ENCODE results near the gene PTPRQ.
A peak's percentile ranks its signal among the peaks of the same experiment; 100 is the strongest.
"Not testable (repeated sequence)": the region's sequence is repeated elsewhere in the genome, so short reads cannot be mapped to it uniquely, and the experiment has no call there.

The PTPRQ gene

DNA sequence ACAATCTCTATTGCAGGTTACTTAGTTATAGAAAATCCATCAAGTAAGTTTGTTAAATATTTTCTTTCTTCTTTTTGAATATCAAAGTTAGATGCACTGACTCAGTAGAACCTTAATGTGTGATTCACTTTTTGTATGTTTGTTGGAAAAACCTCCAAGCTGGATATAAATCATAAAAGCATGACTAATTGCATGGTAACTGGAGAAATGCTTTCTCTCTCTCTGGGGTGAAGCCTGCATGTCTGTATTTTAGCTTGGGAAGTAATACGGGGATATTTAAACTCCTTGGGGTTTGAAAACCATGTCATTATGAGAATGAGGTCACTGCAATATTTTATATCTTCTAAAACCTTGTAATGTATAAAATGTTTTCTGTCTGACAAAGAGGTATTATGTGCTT, 204.8 kb downstream of the PTPRQ start:
- DNase-seq: no peak

DNA sequence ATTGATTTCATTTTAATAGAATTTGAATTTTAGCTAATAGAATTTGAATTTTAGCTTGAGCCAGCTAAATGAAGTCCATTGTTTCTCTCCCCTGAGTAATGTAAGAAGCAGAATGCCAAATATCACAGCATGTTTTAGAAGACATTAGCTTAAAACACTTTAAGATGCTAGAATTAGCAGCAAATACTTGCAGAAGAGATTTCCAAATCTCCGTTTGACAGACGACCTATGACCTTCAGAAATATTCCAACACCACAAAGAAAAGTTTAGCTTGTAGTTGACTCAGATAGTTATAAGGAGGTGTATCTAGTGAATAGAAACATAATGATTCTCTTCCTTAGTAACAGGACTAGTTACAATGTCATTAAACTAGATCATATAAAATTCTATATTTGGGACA, 211.7 kb downstream of the PTPRQ start:
- no peak for DNase-seq

DNA sequence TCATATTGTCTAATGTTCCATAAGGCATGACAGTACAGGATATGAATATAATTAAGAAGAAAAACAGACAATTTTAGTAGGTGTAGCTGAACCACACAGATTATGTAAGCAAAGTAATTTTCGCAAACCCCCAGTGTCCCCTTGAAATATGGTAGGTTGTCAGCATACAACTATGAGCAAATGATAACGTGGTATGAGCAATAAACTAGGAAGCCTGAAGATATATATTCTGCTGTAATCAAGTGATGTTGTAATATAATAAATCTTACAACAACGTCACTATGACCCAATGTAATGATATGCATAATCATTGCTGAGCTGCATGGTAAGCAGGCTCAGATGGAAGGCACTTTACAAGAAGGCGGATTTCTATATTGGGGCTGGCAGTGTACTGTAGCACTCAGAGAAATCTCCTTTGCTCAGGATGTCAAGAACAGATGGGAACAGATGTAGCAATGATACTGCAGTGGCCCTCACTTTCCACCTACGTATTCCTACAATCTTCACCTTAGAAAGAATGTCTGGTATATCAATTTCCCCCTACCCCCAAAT, 215.6 kb downstream of the PTPRQ start:
- DNase-seq: no peak

DNA sequence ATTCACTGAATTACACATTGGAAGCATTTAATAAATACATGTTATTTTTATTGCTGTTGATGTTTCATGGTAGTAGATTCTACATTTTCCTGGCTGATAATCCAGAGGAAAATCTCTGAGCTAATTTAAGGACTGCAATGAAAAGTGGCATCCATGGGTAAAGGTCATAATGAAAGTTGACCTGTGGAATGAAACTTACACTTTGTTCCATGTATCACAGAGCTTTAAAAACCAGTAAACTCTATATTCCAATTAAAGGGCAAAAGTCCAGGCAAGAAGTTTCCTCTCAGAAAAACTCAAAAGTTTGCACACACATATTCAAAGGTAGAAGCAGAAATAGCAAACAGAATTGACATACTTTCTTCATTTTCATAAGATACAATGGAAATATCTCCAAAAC, 218.6 kb downstream of the PTPRQ start:
- DNase-seq: no peak

DNA sequence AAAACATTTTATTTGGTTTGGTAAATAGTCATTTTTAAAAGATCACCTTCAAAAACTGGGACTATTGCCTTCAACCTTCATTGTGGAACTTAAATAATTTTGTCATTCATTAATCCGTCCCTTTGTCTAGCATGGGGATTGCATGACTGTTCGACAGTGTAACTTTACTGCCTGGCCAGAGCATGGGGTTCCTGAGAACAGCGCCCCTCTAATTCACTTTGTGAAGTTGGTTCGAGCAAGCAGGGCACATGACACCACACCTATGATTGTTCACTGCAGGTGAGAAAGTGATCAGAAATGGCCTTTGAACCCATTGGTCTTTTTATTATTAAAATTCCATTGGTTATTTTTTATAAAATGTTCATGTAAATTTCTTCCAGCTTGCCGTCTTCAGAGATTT, 226.2 kb downstream of the PTPRQ start:
- no peak for DNase-seq

DNA sequence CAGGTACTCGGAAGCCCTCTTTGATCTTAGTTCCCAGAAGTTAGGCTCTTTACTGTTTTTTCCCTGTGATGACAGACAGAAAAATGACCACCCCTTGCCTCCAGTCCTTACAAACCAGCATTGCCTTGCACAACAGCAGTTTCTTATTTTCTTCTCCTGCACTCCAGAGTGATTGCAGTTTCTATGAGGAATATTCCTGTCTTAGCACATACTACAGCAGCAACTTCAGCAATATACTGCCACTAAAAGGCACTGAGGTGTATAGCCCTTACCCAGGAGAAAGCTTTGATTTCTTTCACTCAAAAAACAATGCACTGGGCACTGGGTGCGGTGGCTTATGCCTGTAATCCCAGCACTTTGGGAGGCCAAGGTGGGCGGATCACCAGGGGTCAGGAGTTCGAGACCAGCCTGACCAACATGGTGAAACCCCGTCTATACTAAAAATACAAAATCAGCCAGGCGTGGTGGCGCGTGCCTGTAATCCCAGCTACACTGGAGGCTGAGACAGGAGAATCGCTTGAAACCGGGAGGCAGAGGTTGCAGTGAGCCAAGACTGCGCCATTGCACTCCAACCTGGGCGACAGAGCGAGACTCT, 232.1 kb downstream of the PTPRQ start:
- DNase-seq: not testable (repeated sequence)

DNA sequence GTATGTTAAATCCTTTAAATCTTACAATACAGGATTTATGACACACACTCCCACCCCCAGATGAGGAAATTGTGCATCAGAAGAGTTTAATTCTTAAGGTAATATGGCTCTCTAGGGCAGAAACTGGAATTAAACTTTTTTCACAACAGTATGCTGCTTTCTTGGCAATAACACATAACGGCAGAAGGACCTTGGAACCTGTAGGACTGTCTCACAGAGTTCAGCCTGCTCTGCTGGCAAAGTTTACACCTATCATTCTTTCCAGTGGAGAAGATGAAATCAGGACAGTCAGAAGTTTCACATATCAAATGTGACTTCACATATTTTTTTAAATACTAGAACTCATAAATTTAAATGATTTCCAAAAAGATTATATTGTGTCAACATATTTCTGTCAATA, 232.8 kb downstream of the PTPRQ start:
- no peak for DNase-seq

DNA sequence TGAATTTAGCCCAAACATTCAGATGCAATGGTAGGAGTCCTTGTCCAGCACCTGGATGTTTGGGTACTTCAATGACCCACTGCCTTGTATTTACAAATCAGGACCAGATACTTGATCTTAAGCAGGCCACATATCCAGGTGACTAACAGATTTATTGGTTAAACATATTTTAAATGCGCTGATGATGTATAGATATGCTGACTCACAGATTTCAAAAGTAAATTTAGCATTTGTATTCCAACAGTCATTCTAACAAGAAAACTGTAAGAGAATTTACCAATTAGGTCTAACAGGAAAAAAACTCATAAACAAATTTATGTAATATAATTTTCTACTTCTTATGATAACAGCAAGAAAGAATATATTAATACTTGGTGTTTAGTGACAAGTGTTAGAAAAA, 234.0 kb downstream of the PTPRQ start:
- no peak for DNase-seq

DNA sequence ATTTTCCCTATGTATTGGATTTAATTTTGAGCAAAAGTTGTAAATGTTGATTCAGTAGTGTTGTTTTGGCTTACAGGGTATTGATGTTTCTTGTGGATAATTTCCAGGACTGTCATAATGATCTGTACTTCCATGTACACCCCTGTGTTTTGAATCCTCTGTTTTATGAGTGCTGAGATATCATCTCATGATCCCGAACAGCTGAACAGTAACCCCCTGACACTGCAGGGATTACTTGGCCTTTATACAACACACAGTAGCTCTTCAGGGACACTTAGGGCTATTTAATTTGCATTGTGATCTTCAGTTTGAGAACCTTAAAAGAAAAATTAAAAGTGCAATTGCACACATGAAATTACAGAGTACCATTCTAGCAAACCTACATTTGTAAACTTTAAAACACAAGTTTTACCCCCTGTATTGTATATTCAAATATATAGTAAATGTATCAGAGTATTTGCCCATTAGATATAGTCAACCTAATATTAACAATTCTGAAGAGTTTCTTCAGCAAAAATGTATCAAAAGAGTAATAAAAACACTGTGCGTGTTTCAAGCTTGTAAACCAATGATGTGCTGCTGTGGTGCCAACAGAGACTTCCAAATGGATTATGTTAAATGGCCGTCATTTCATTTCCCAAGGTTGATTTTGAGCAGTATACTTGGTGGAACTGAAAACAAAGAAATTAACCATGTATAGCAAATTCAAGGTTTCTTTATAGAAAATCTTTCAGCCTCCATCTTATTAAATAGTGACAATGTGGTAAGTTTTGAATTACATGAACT, 235.5 kb downstream of the PTPRQ start:
- no peak for DNase-seq

DNA sequence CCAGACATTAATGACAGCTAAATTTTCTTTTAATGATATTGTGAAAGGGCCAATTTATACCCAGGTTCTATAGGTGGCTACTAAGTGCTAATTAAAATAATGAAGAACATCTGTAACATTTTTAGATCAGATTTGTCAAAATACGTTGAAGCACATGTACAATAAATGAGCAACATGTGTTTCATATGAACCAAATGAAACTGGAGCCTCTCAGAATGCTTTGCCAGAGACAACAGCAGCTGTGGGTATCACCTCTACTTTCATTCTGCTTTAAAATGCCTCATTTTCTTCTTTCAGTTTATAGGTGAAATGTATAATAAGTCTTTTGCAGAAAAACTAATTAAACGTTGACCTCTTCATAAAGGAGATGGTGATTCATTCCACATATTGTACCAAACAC, 237.3 kb downstream of the PTPRQ start:
- no peak for DNase-seq

DNA sequence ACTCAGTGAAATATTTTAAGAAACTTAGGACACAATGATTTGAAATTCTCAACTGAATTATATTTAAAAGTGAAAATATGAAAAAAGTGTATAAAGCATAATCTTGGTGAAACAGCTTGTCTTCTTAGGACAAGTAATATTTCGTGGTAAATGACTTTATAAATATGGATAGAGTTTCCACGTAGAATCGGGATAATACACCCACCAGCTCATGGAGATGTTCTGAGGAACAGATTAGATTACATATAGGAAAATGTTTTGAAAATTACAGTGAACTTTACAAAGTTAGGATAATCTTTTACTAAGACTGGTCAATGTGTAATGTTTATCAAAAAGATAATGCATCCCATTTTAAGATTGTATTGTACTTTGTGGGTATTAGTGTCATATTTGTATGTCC, 237.8 kb downstream of the PTPRQ start:
- no peak for DNase-seq

DNA sequence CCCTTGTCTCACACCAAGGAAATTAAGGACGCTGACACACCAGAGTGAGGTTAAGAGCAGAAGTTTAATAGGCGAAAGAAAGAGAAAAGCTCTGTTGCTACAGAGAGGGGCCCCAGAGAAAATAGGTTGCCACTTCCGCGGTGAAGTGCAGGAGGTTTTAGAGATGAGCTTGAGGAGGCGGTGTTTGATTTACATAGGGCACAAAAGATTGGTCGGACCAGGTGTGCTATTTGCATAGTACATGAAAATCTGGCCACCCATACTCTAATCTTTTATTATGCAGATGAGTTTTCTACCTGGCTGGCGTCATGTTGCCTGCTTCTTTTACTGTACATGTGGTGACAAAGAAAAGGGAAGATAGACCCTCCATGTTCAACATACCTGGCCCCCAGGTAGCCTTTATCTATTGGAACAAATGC, 240.1 kb downstream of the PTPRQ start:
- peak; percentile 62 for DNase-seq

DNA sequence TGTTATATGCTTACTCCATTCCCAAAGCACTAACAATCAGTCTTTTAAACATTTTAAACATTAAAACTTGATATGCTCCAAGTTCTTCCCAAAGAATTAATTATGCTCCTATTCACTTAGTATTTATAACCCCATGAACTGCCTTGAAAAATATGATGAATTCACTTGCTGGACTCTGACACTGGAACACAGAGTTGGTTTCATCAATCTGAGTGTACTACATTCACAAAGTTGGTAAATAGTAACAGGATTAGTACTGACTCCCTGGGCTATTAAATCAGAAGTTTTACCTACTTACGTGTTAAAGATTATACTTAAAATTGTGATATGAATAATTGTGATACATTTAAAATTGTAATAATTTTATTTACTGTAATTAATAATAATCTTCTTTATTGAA, 246.1 kb downstream of the PTPRQ start:
- no peak for DNase-seq

DNA sequence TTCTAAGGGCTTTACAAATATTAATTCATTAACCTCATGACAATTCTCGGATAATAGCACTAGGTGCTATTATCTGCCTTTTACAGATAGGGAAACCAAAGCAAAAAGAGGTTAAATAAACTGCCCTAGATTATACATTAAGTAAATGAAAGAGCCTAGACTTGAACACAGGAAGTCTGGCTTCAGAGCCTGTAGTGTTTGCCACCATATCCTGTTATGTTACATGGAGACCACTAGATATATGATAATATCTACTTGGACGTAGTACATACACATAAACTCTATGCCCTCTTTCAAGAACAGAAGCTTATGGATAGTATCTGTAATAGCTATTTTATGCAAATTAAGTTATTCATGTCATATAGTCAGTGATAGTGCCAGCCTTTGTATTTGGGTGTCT, 246.5 kb downstream of the PTPRQ start:
- DNase-seq: no peak

DNA sequence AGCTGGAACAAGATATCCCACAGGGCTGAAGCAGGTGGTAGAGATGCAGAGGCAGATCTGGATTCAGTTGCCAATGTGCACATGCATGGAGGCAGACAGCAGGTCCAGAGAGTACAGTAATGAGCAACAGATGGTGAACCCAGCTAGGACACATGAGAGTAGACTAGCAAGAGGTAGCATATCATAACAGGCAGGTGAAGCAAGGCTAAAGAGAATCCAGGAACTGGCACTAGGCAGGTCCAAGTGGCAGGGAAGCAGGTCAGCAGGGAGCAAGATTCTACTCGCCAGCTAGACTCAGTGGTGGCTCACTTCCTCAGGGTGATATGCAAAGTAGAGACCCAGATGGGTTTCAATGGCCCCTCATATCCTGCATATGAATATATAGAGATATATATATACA, 248.1 kb downstream of the PTPRQ start:
- no peak for DNase-seq

DNA sequence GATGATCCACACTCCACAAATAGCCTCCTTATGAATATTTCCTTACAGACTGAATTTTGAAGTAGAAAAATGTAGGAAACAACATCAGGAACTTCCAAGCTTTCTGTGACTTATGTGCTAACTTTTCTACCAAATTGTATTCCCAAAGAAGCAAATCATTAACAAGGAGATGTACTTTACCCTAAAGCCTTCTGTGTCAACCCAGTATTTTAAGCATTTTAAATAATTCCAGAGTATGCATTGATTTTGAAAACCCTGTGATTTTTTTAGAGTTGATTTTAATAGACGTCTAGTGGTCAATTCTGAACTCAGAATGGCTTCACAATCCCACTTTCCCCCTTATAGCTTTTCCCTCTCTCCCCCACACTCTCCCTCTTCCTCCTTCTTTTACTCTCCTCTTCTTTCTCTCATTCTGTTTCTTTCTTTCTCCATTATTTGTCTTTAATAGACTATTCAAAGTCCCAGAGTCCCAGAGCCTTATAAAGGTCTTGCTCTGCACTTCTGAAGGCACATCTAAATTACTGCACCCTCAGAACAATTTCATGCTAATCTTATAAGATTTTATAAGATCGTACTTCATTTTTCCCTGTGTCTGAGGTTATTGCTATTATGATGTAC, 253.3 kb downstream of the PTPRQ start:
- DNase-seq: no peak

DNA sequence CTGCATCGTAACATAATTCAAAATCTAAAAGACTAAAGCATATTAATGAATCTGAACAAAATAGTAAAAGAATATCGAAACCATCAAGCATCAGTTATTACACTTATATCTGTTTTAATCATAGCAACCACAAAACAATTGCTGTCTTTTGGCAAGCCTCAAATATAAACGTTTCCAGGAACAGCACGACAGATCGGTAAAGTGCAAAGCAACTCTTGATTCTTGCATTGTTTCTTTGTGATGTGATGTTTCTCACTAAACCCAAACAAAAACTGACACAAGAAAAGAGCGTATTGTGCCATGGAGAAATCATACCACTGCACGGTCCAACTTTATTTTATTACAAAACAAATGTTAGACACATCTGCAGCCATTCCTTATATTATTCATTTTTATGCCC, 254.2 kb downstream of the PTPRQ start:
- DNase-seq: no peak

DNA sequence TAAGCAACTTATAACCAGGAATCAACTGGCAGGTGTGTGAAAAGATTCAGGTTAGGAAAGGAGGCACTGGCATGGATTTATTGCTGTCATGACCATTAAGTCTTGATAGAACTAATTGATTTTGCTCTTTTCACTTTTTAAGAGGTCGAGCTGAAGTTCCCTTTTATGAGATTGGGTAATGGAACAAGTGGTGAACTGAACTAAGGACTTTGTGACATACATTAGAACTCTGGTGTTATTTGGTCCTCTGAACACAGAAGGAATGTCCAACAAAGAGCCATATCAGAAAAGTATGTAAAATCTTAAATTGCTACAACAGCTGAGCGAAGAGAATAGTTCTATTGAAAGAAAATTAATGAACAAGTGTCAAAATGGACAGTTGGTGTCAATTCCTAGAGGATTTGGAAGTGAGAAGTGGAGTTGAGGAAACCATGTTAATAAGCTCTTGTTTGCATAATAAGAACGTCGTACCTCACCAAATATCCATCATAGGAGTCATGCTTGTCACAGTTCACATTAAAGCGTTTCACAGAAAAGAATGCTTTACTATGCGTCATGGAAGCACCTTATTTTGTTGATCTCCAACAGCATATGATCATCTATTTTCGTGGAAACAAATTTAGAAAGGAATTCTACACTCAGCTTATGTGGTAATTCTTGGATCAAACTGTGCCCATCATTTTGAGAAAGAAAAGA, 255.0 kb downstream of the PTPRQ start:
- DNase-seq: no peak

DNA sequence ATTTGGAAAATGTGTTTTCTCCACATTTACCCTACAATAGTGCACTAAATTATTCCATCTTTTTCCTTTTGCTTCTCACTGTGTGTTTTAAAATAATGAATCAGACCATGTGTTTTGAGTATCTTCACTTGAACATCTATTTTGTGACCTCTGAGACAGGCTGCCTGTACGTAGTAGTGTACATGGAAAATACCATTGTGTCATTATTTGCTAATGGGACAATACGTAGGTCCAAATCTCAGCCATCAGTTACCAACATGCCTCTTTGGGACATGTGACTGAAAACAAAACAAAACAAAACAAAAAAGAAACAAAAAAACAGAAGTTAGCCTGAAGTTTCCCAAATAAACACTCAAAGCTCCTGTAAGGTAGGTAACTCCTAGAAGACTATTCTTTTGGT, 256.3 kb downstream of the PTPRQ start:
- no peak for DNase-seq

DNA sequence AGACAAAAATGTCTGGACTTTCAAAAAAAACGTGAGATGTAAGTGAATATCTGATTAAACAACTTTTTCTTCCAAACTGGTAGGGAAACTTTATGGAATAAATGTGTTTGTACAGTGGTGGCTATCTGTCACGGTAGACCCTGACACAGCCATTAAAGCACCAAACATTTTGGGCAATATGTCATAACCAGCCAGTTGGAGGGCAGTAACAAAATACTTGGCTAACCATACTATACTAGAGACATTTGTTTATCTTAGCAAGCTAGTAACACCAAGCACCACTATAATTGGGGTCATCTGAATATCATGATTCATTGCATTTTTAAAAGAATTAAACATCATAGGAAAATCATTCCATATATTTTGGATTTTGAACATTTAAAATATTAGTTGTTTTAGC, 257.4 kb downstream of the PTPRQ start:
- no peak for DNase-seq

DNA sequence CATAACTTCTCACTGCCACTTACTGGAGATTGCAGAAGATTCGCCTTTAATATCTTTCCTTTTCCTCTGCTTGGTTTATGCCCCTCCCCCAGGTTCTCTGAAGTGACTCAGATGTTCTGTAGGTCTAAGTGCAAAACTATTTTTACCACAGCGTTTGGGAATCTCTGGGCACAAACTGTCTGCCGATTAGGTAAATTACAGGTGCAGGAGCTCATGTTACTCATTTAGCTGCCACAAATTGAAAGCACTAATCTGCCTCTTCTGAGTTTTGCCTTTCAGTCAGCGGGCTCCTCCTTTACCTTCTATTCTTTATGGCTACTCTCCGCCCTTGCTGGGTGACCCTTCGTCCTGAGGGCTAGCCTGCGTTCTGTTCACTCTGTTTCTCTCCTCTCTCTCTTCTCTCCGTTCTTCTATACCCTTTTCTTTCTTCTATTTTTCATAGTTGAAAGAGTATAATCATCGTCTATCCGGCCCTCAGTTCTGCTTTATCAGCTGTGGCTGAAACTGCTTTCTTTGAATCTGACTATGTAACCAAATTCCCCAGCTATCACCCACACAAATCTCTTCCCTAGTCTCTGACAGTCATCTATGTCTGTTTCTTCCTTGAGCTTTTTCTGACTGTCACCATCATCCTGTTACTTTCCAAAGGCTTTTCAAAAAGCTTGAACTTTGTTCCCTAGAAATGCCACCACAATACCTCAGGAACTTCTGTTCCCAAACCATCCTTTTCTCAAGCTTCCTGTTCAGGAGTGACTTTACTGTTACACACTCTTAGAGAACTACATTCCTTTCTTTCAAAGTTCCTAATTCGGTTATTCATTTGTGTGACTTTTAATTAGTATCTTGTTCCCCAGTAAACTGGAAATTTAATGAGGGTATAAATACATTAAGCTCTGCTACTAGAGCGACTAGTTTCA, 259.1 kb downstream of the PTPRQ start:
- peak; percentile 26 for DNase-seq

DNA sequence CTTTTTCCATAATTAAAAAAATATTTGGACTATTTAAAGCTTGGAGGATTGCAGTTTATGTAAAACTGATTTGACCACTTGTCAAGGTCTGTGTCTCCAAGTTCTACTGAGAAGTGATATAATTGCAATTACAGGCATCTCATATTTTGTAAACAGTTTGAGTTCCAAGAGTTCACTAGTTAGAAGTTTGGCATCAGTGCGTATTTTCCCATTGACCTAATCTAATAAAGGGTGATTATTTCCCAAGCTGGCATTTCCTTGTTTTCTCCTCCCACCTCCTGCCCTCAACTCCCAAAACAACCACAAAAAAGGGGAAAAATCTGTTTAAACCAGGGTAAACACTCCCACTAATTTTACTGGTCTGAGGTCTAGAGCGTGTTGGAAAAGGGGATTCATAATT, 260.4 kb downstream of the PTPRQ start:
- no peak for DNase-seq

Data from NCI-H1436 (cell line).